K562 (cell line): ENCODE results near the gene TSHR. TPM values are rescaled to one million over a fixed set of nuclear protein-coding genes. Genes with fewer than 3 reads are reported as not detected.

Experiments
- ATAC-seq: fragments of 200-7000 bp; cut with Tn5 transposase; 3 replicates; pipeline ENCODE4 v1.9.1; 2020; ENCODE audit warnings: moderate library complexity
- BruUV-seq: library from RNA; stranded (reverse); fragments of 400-500 nt; replicated peaks from 2 replicates; lab custom pipeline; 2021; lab: Mats Ljungman, UMichigan
- CTCF ChIA-PET: fragments of 300-600 bp; formaldehyde crosslinking; extraction: SDS; loops from one replicate; lab custom pipeline; 2021; ENCODE audit warnings: low intra/inter-chr PET ratio; lab: Yijun Ruan, JAX
- POLR2A ChIA-PET: fragments of 300-600, 350-650 bp; sonication (Branson Sonifier 250); formaldehyde crosslinking; extraction: SDS; loops from one replicate; lab custom pipeline; 2021; ENCODE audit warnings: antibody characterized with exemption, inconsistent platforms; lab: Yijun Ruan, JAX
- DNase-seq, 4 experiments: peaks; one replicate each; pipeline versions ENCODE4 v3.0.0 to v3.0.0-alpha.2; 2011 to 2018; ENCODE audit warnings: low spot score in 3 of 4, mixed read lengths in 3 of 4; ENCODE audit errors: extremely low read depth in 1 of 4
- FAIRE-seq: peaks from 2 replicates; lab custom pipeline; 2011; peaks lifted over from hg19 to GRCh38; lab: Jason Lieb, UNC
- H2AFZ ChIP-seq: 2 replicates; pipeline ENCODE4 v1.6.0; 2011; ENCODE audit warnings: low read depth, low read length, control low read depth, inconsistent platforms
- H3K27ac ChIP-seq: fragments of 200-600 bp; 3 replicates; pipeline ENCODE4 v1.8.0; 2011; ENCODE audit warnings: low read depth, mild to moderate bottlenecking, control low read depth, inconsistent platforms, low read length, moderate library complexity, mixed read lengths; ENCODE audit errors: extremely low read depth
- H3K27me3 ChIP-seq, 2 experiments: fragments of 300-600 bp in 1 of 2; 2 replicates in 1 of 2; 3 replicates in 1 of 2; pipeline versions ENCODE4 v1.6.0 to v1.8.0; 2011; ENCODE audit warnings: inconsistent platforms in 2 of 2, low read length in 2 of 2, mild to moderate bottlenecking in 1 of 2, mixed read lengths in 1 of 2, moderate library complexity in 1 of 2; ENCODE audit not compliant: control insufficient read depth in 2 of 2, insufficient read depth in 2 of 2
- H3K36me3 ChIP-seq: fragments of 300-600 bp; 3 replicates; pipeline ENCODE4 v1.8.0; 2011; ENCODE audit warnings: mild to moderate bottlenecking, low read length, inconsistent platforms; ENCODE audit not compliant: control insufficient read depth, insufficient read depth
- H3K4me1 ChIP-seq, 2 experiments: fragments of 200-600 bp in 1 of 2; replicated peaks in 1 of 2; 2 replicates in 1 of 2; 3 replicates in 1 of 2; pipeline versions ENCODE4 v1.5.1 to v1.8.0; 2011; ENCODE audit warnings: inconsistent platforms in 2 of 2, low read length in 2 of 2, mild to moderate bottlenecking in 1 of 2, mixed read lengths in 1 of 2, moderate library complexity in 1 of 2; ENCODE audit not compliant: control insufficient read depth in 2 of 2, insufficient read depth in 2 of 2
- H3K4me2 ChIP-seq: 2 replicates; pipeline ENCODE4 v1.6.1; 2011; ENCODE audit warnings: low read length, control low read depth, inconsistent platforms, mixed read lengths; ENCODE audit not compliant: insufficient read depth
- H3K4me3 ChIP-seq: fragments of 200-600 bp; sonication (generic), shearing (Covaris generic); 2 replicates; pipeline ENCODE4 v1.5.1; 2016; ENCODE audit warnings: control low read depth, inconsistent platforms
- H3K79me2 ChIP-seq: fragments of 200-600 bp; 3 replicates; pipeline ENCODE4 v1.8.0; 2011; ENCODE audit warnings: low read length, inconsistent platforms; ENCODE audit not compliant: control insufficient read depth, insufficient read depth
- H3K9ac ChIP-seq, 2 experiments: 2 replicates each; pipeline versions ENCODE4 v1.6.0 to v1.6.1; 2011; ENCODE audit warnings: low read depth in 2 of 2, low read length in 2 of 2, control low read depth in 1 of 2, inconsistent platforms in 1 of 2, mild to moderate bottlenecking in 1 of 2, mixed read lengths in 1 of 2; ENCODE audit not compliant: insufficient read depth in 1 of 2
- H3K9me1 ChIP-seq: one replicate; pipeline ENCODE4 v1.6.0; 2011; ENCODE audit warnings: inconsistent platforms, mild to moderate bottlenecking, low read length, moderate library complexity; ENCODE audit not compliant: control insufficient read depth, insufficient read depth
- H3K9me3 ChIP-seq: replicated peaks from 2 replicates; pipeline ENCODE4 v1.5.1; 2011; ENCODE audit warnings: low read depth, low read length, inconsistent platforms; ENCODE audit not compliant: control insufficient read depth, insufficient read depth
- H4K20me1 ChIP-seq: replicated peaks from 2 replicates; pipeline ENCODE4 v1.6.1; 2011; ENCODE audit warnings: low read length, inconsistent platforms, mixed read lengths; ENCODE audit not compliant: control insufficient read depth, insufficient read depth
- CBX1 ChIP-seq: sonication (generic); IDR thresholded peaks from 2 replicates; pipeline ENCODE4 v1.6.1; 2016; ENCODE audit warnings: antibody characterized with exemption, low read depth, mild to moderate bottlenecking
- CREB3L1 ChIP-seq: fragments of 450-650 bp; IDR thresholded peaks from 2 replicates; pipeline ENCODE4 v1.6.1; 2014; ENCODE audit warnings: low read depth, mild to moderate bottlenecking, moderate library complexity, borderline replicate concordance
- DACH1 ChIP-seq: fragments of 450-650 bp; IDR thresholded peaks from 2 replicates; pipeline ENCODE4 v1.6.1; 2018; ENCODE audit not compliant: partially characterized antibody
- LEF1 ChIP-seq: fragments of 450-650 bp; IDR thresholded peaks from 2 replicates; pipeline ENCODE4 v1.6.1; 2016; ENCODE audit warnings: mild to moderate bottlenecking
- MAFF ChIP-seq: IDR thresholded peaks from 2 replicates; pipeline ENCODE4 v1.6.1; 2012; ENCODE audit warnings: low read length, improper control_type of control experiment
- TEAD2 ChIP-seq: fragments of 450-650 bp; IDR thresholded peaks from 2 replicates; pipeline ENCODE4 v1.6.1; 2016; ENCODE audit warnings: missing genetic modification characterization, control low read depth, missing compliant biosample characterization
- ZFP30 ChIP-seq: fragments of 250-450 bp; sonication (Bioruptor Pico); IDR thresholded peaks from 2 replicates; pipeline ENCODE4 v1.8.0; 2022; ENCODE audit warnings: moderate library complexity, mild to moderate bottlenecking, inconsistent platforms, borderline replicate concordance
- ZFP36 ChIP-seq: fragments of 150-350 bp; IDR thresholded peaks from 2 replicates; pipeline ENCODE4 v1.6.1; 2018; ENCODE audit warnings: low read length, low read depth; ENCODE audit not compliant: partially characterized antibody
- ZNF518B ChIP-seq: fragments of 250-450 bp; sonication (Bioruptor Pico); IDR thresholded peaks from 2 replicates; pipeline ENCODE4 v1.5.0; 2021; ENCODE audit warnings: mild to moderate bottlenecking, moderate library complexity
- in situ Hi-C: fragments of 300-500 bp; cut with MboI; formaldehyde crosslinking; loops from 4 replicates; pipeline ENCODE4 v1.15.0; 2018; ENCODE audit warnings: inconsistent platforms, mixed read lengths
- intact Hi-C: fragments of 100-400 bp; cut with micrococcal nuclease; formaldehyde crosslinking; loops from 2 replicates; pipeline ENCODE4 v1.14.2; 2022
- polyA plus RNA-seq, 8 experiments: library from polyadenylated mRNA; depleted of rRNA in 4 of 8; stranded (reverse) in 5 of 8; unstranded in 3 of 8; fragments of >200 nt; fragmentation: Nextera tagmentation in 2 of 8; fragmentation: Illumina TruSeq in 1 of 8; extraction: Ambion mirVana in 2 of 8; extraction: Trizol in 1 of 8; gene quantifications; 2 replicates each; pipeline versions ENCODE4 v1.2.1 to v1.2.3, GENCODE V29; 2011 to 2014; ENCODE audit warnings: inconsistent platforms in 1 of 8, missing spikeins in 1 of 8
- total RNA-seq, 7 experiments: library from RNA; depleted of rRNA in 6 of 7; stranded (reverse); fragments of >200 nt in 6 of 7; fragmentation: Illumina TruSeq in 2 of 7; extraction: Trizol in 2 of 7; gene quantifications; 2 replicates each; pipeline versions ENCODE4 v1.2.1 to v1.2.3, GENCODE V29; 2011 to 2021; ENCODE audit warnings: low replicate concordance in 1 of 7

The TSHR gene
- total and polyA plus RNA-seq, 9 of the 15 experiments (the other 6 are each of a cell fraction or from before 2014, with no cell fraction given): 0.01 to 0.10 TPM; not detected in 7

GRCh38 chr14:80933282-80933681 is 22.1 kb upstream of the TSHR start:
- ATAC-seq (no peak), FAIRE-seq (no peak), DNase-seq (no peak)
- H3K9me1 ChIP-seq: no peaks in the 10 kb centered on the region
- no peak overlapping the region for H3K27ac ChIP-seq
- BruUV-seq: no TSS peak
- no peak overlapping the region for H3K4me3 ChIP-seq
- no peaks in the 10 kb centered on the region for H3K27me3 ChIP-seq
- no peaks in the 10 kb centered on the region for H3K9me3 ChIP-seq
- no peaks in the 10 kb centered on the region for H3K36me3 ChIP-seq
- no peak overlapping the region for H3K9ac ChIP-seq
- in situ Hi-C loops: no loop called here
- TF ChIP-seq TEAD2 (tag): no peak
- no peak for TF ChIP-seq ZNF518B
- TF ChIP-seq MAFF: peak; percentile 25; the same call in 1 of the 2 replicates
- no peak for TF ChIP-seq DACH1
- TF ChIP-seq CBX1: no peak
- no peak for TF ChIP-seq CREB3L1
- no peak for TF ChIP-seq ZFP30 (CRISPR knock-in tag)
- TF ChIP-seq LEF1: no peak
- no peak for TF ChIP-seq ZFP36
- no peaks in the 10 kb centered on the region for H3K79me2 ChIP-seq
- H3K4me2 ChIP-seq: no peak overlapping the region
- H2AFZ ChIP-seq: no peak overlapping the region
- ChIA-PET CTCF (no interaction called here), POLR2A (interaction anchor here (0.7 kb wide), 1 partner anchor 368 kb away, joined by 3 read pairs; no protein-coding TSS in a partner anchor)
- H3K4me1 ChIP-seq: peaks cover 0 to 2% of the 10 kb centered on the region in 2 experiments; a peak in 2 of 5 replicates
- no peaks in the 10 kb centered on the region for H4K20me1 ChIP-seq
- intact Hi-C loops: no loop called here
